PC-9 (cell line): ENCODE measurements around the gene CLEC2B. TPM values are rescaled to one million over a fixed set of nuclear protein-coding genes. Genes with fewer than 3 reads are reported as not detected.

ENCODE experiments used
- BruUV-seq: library from RNA; stranded (reverse); fragments of 400-500 nt; replicated peaks from 2 replicates; lab custom pipeline; 2021; lab: Mats Ljungman, UMichigan
- CTCF ChIA-PET: fragments of 300-600 bp; sonication (Branson Sonifier 250); formaldehyde crosslinking; loops from one replicate; lab custom pipeline; 2022; ENCODE audit warnings: antibody characterized with exemption; lab: Charles Lee
- POLR2A ChIA-PET: fragments of 300-600 bp; sonication (Branson Sonifier 250); formaldehyde crosslinking; loops from one replicate; lab custom pipeline; 2022; ENCODE audit warnings: antibody characterized with exemption; ENCODE audit not compliant: unreplicated experiment; lab: Charles Lee
- DNase-seq, 2 experiments: peaks; one replicate each; pipeline versions ENCODE4 v3.0.0 to v3.0.0-alpha.2; 2015 to 2022; ENCODE audit warnings: mixed read lengths in 1 of 2
- H2AFZ ChIP-seq: fragments of 200-600 bp; sonication (generic); 2 replicates; pipeline ENCODE4 v1.8.1; 2017; ENCODE audit warnings: antibody characterized with exemption
- H3F3A ChIP-seq: fragments of 200-600 bp; sonication (generic); 2 replicates; pipeline ENCODE4 v1.8.1; 2017; ENCODE audit warnings: antibody characterized with exemption, mild to moderate bottlenecking, low read depth; ENCODE audit not compliant: insufficient read depth
- H3K27ac ChIP-seq: fragments of 200-600 bp; sonication (generic); 2 replicates; pipeline ENCODE4 v1.6.1; 2016; ENCODE audit warnings: mixed run types
- H3K27me3 ChIP-seq: fragments of 200-600 bp; sonication (generic); 2 replicates; pipeline ENCODE4 v1.6.1; 2016; ENCODE audit warnings: low read depth, mixed run types; ENCODE audit not compliant: insufficient read depth
- H3K36me3 ChIP-seq: fragments of 200-600 bp; sonication (generic); 2 replicates; pipeline ENCODE4 v1.6.1; 2016; ENCODE audit warnings: low read depth, mixed run types
- H3K4me1 ChIP-seq: fragments of 200-600 bp; sonication (generic); replicated peaks from 2 replicates; pipeline ENCODE4 v1.6.1; 2016; ENCODE audit warnings: mixed run types; ENCODE audit not compliant: insufficient read depth
- H3K4me2 ChIP-seq: fragments of 200-600 bp; sonication (generic); 2 replicates; pipeline ENCODE4 v1.6.1; 2017; ENCODE audit warnings: mixed run types
- H3K4me3 ChIP-seq: fragments of 200-600 bp; sonication (generic); 2 replicates; pipeline ENCODE4 v1.6.1; 2016; ENCODE audit warnings: mixed run types
- H3K79me2 ChIP-seq: fragments of 200-600 bp; sonication (generic); 2 replicates; pipeline ENCODE4 v1.6.1; 2017; ENCODE audit warnings: low read depth, mixed run types
- H3K9me2 ChIP-seq: fragments of 200-600 bp; sonication (generic); 2 replicates; pipeline ENCODE4 v1.8.1; 2017; ENCODE audit warnings: mild to moderate bottlenecking; ENCODE audit not compliant: insufficient read depth
- H3K9me3 ChIP-seq: fragments of 200-600 bp; sonication (generic); 2 replicates; pipeline ENCODE4 v1.8.1; 2016; ENCODE audit warnings: low read depth; ENCODE audit not compliant: insufficient read depth
- H4K20me1 ChIP-seq: fragments of 200-600 bp; sonication (generic); 2 replicates; pipeline ENCODE4 v1.8.1; 2017; ENCODE audit not compliant: insufficient read depth
- EZH2 ChIP-seq: fragments of 200-600 bp; sonication (generic); IDR thresholded peaks from 2 replicates; pipeline ENCODE4 v1.8.0; 2017; ENCODE audit warnings: antibody characterized with exemption, low read depth
- intact Hi-C: fragments of 100-400 bp; cut with micrococcal nuclease; formaldehyde crosslinking; loops from one replicate; pipeline ENCODE4 v1.10.0; 2022; ENCODE audit not compliant: unreplicated experiment
- total RNA-seq: library from RNA; stranded (reverse); gene quantifications from 2 replicates; pipeline ENCODE4 v1.2.3, GENCODE V29; 2021
- TF ChIP-seq, protein P1 (sequence below): fragments of 200-600 bp; sonication (generic); conservative IDR thresholded peaks from 2 replicates; pipeline ENCODE4 v1.6.1; 2017; ENCODE audit warnings: mixed run types, antibody characterized with exemption, mild to moderate bottlenecking, moderate library complexity

Gene CLEC2B
- total RNA-seq, 1 experiment from 2014 or later, result 3.9 TPM

DNA sequence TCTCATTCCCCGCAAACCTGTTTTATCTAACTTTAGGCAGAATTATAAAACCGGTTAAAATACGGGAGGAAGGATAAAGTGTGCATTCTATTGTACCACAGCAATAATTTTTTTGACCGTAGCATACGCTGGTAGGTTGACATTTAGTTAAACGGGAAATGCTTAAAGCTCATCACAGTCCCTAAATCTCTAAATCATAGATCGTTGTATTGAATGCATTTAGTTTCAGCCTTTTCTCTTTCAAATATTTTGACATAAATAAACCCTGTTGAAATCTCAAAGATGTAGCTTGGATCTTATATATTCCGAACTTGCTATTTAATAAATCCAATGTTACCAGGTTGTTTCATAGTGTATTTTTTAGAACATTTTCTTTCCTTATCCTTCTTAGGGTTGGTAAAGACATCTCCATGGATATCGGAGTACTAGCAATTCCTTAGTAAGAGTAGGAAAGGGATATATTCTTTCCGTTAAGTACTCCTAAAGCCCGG, 798 bp downstream of the CLEC2B start:
- H3K4me3 ChIP-seq, result no peak overlapping the region
- H3K36me3 ChIP-seq, result no peaks in the 10 kb centered on the region
- H4K20me1 ChIP-seq, result no peaks in the 10 kb centered on the region
- POLR2A ChIA-PET, result interaction anchor here (0.5 to 0.6 kb wide), 2 partner anchors 92 to 454 kb away, joined by 3 to 4 read pairs; no protein-coding TSS in a partner anchor
- peaks cover 17% of the 10 kb centered on the region for H3K4me1 ChIP-seq
- no TSS peak for BruUV-seq
- intact Hi-C loops, result no loop called here
- 0 out of 2 replicates have a peak overlapping the region, but pooled peaks have one; percentile 93 for H3K4me2 ChIP-seq
- DNase-seq, result no peak
- CTCF ChIA-PET, result no interaction called here
- H3K27me3 ChIP-seq, result no peaks in the 10 kb centered on the region
- no peaks in the 10 kb centered on the region for H3K79me2 ChIP-seq
- H3F3A ChIP-seq, result peaks cover 9% of the 10 kb centered on the region; the same call in 1 of the 2 replicates
- H2AFZ ChIP-seq, result no peak overlapping the region
- H3K9me3 ChIP-seq, result no peaks in the 10 kb centered on the region
- H3K9me2 ChIP-seq, result no peaks in the 10 kb centered on the region
- TF ChIP-seq, protein P1, sequence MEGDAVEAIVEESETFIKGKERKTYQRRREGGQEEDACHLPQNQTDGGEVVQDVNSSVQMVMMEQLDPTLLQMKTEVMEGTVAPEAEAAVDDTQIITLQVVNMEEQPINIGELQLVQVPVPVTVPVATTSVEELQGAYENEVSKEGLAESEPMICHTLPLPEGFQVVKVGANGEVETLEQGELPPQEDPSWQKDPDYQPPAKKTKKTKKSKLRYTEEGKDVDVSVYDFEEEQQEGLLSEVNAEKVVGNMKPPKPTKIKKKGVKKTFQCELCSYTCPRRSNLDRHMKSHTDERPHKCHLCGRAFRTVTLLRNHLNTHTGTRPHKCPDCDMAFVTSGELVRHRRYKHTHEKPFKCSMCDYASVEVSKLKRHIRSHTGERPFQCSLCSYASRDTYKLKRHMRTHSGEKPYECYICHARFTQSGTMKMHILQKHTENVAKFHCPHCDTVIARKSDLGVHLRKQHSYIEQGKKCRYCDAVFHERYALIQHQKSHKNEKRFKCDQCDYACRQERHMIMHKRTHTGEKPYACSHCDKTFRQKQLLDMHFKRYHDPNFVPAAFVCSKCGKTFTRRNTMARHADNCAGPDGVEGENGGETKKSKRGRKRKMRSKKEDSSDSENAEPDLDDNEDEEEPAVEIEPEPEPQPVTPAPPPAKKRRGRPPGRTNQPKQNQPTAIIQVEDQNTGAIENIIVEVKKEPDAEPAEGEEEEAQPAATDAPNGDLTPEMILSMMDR, result no peak
- TF ChIP-seq EZH2, result no peak
- H3K27ac ChIP-seq, result no peak overlapping the region

DNA sequence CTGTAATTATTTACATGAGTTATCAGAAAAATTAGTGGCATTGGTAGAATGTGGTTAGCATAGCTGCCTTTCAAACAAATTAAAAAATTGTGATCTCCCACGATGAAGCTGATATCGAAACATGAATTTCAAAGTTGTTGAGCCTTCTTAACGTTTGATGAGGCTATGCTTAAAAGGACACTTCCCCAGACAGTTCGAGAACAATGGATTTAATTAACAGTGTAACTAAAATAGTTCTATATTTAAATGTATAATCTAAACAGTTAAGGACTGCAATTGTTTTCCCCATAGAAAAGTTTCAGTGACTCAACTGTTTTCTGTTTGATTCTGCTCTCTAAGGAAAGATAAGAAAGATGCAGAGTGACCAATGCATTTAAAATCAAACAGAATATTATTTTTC, 1.6 kb downstream of the CLEC2B start:
- ChIA-PET POLR2A (interaction anchor here (0.6 kb wide), 1 partner anchor 454 kb away, joined by 3 read pairs; no protein-coding TSS in a partner anchor), CTCF (no interaction called here)
- Histone ChIP-seq H3K9me2 (no peaks in the 10 kb centered on the region), H3K79me2 (no peaks in the 10 kb centered on the region), H3F3A (peaks cover 9% of the 10 kb centered on the region; the same call in 1 of the 2 replicates), H3K36me3 (no peaks in the 10 kb centered on the region), H3K4me2 (no peak overlapping the region), H4K20me1 (no peaks in the 10 kb centered on the region), H3K27ac (no peak overlapping the region), H3K4me1 (peaks cover 17% of the 10 kb centered on the region), H2AFZ (no peak overlapping the region), H3K27me3 (no peaks in the 10 kb centered on the region), H3K4me3 (no peak overlapping the region), H3K9me3 (no peaks in the 10 kb centered on the region)
- TF ChIP-seq, protein P1, result no peak
- no peak for TF ChIP-seq EZH2
- DNase-seq, result no peak
- intact Hi-C loops, result no loop called here
- BruUV-seq, result no TSS peak

DNA sequence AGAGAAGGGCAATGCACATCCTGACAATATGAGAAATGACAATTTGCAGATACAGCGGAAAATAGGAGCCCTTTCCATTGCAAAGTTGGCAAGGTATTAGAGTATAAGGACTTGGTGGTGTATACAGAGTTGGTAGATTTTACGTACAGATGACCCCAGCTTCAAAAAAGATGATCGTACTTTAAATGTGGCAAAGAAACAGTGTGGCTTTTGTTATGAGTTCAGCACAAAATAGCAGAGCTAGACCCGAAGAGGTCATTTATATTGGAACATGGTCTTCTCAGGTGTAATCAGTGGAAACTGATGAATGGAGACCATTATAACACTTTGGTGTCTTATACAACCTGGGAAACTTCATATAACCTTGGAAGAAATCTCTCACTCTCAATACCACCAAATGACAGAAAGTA, 2.3 kb downstream of the CLEC2B start:
- Histone ChIP-seq H2AFZ (no peak overlapping the region), H3K79me2 (no peaks in the 10 kb centered on the region), H3K4me1 (peaks cover 17% of the 10 kb centered on the region), H3K27ac (no peak overlapping the region), H3K36me3 (no peaks in the 10 kb centered on the region), H3K27me3 (no peaks in the 10 kb centered on the region), H3K9me2 (no peaks in the 10 kb centered on the region), H3F3A (peaks cover 9% of the 10 kb centered on the region; the same call in 1 of the 2 replicates), H3K4me2 (no peak overlapping the region), H4K20me1 (no peaks in the 10 kb centered on the region), H3K9me3 (no peaks in the 10 kb centered on the region), H3K4me3 (no peak overlapping the region)
- no peak for TF ChIP-seq EZH2
- TF ChIP-seq, protein P1, result no peak
- POLR2A ChIA-PET, result no interaction called here
- DNase-seq, result no peak
- intact Hi-C loops, result no loop called here
- CTCF ChIA-PET, result no interaction called here
- no TSS peak for BruUV-seq
